DND-41 (cell line): Measurements from ENCODE around the gene TBC1D22B.

Experiments used
- ATAC-seq: fragments of 200-7000 bp; cut with Tn5 transposase; 3 replicates; pipeline ENCODE4 v1.9.1; 2021; ENCODE audit warnings: low read depth; ENCODE audit not compliant: insufficient read depth
- DNase-seq: peaks from one replicate; pipeline ENCODE4 v3.0.0-alpha.2; 2020
- H2AFZ ChIP-seq: 2 replicates; pipeline ENCODE4 v1.6.0; 2012; ENCODE audit warnings: low read depth, low read length
- H3K27ac ChIP-seq: 2 replicates; pipeline ENCODE4 v1.5.1; 2012; ENCODE audit warnings: low read length, inconsistent platforms
- H3K27me3 ChIP-seq: fragments of 200-600 bp; sonication (generic); 2 replicates; pipeline ENCODE4 v1.6.0; 2012; ENCODE audit warnings: low read length, mild to moderate bottlenecking, inconsistent platforms; ENCODE audit not compliant: insufficient read depth, poor library complexity
- H3K36me3 ChIP-seq: 2 replicates; pipeline ENCODE4 v1.5.1; 2012; ENCODE audit warnings: low read length, inconsistent platforms; ENCODE audit not compliant: insufficient read depth
- H3K4me1 ChIP-seq: 2 replicates; pipeline ENCODE4 v1.5.1; 2012; ENCODE audit warnings: mild to moderate bottlenecking, low read length; ENCODE audit not compliant: insufficient read depth
- H3K4me2 ChIP-seq: 2 replicates; pipeline ENCODE4 v1.6.0; 2012; ENCODE audit warnings: mild to moderate bottlenecking, moderate library complexity, low read length, inconsistent platforms; ENCODE audit not compliant: insufficient read depth
- H3K4me3 ChIP-seq, 2 experiments: fragments of 200-600 bp in 1 of 2; shearing (Covaris generic) in 1 of 2; 2 replicates each; pipeline ENCODE4 v1.5.1; 2012 to 2016; ENCODE audit warnings: inconsistent platforms in 2 of 2, low read length in 2 of 2, mild to moderate bottlenecking in 2 of 2, low read depth in 1 of 2, moderate library complexity in 1 of 2
- H3K79me2 ChIP-seq: 2 replicates; pipeline ENCODE4 v1.6.0; 2012; ENCODE audit warnings: low read length, inconsistent platforms; ENCODE audit not compliant: insufficient read depth
- H3K9ac ChIP-seq: 2 replicates; pipeline ENCODE4 v1.6.0; 2012; ENCODE audit warnings: low read depth, mild to moderate bottlenecking, inconsistent platforms, low read length, moderate library complexity
- H3K9me3 ChIP-seq: 2 replicates; pipeline ENCODE4 v1.5.1; 2012; ENCODE audit warnings: low read length, moderate library complexity, mild to moderate bottlenecking, inconsistent platforms; ENCODE audit not compliant: insufficient read depth, severe bottlenecking
- H4K20me1 ChIP-seq: 2 replicates; pipeline ENCODE4 v1.6.0; 2012; ENCODE audit warnings: low read length; ENCODE audit not compliant: insufficient read depth
- EZH2 ChIP-seq: IDR thresholded peaks from 3 replicates; pipeline ENCODE4 v1.6.1; 2012; ENCODE audit warnings: borderline replicate concordance, low read depth, mild to moderate bottlenecking, moderate library complexity, low read length, inconsistent platforms; ENCODE audit not compliant: severe bottlenecking
- TF ChIP-seq, protein P1 (sequence below): IDR thresholded peaks from 2 replicates; pipeline ENCODE4 v1.5.1; 2012; ENCODE audit warnings: borderline replicate concordance, low read length, moderate library complexity, mild to moderate bottlenecking; ENCODE audit not compliant: poor library complexity, severe bottlenecking; ENCODE audit errors: extremely low read depth

Gene TBC1D22B

DNA sequence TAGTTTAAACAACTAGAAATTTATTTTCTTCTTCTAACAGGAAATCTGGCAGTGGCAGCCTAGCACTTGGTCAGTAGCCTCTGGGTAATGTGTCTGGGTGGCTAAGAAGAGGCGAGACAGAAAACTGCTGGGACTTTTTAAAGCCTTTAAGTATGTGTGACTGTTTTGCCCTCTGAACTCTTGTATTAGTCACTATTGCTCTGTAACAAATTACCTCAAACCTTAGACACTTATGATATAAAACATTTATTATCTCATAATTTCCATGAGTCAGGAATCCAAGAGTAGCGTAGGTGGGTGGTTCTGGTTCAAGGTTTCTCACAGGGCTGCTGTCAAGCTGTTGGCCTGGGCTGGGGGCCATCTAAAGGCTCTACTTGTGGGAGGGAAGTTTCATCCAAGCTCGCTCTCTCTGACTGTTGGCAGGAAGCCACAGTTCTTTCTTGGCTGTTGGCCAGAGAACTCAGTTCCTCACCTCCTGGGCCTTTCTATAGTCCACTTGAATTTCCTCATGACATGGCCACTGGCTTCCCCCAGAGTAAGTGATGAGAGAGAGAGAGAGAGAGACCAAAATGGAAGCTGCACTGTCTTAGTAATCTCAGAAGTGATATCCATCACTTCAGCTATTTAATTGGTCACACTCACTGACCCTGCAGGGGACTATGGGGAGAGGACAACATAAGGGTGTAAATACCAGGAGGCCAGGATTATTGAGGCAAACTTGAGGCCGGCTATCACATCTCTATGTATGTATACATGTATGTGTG is 17.4 kb upstream of the TBC1D22B start:
- no peaks in the 10 kb centered on the region for H3K27me3 ChIP-seq
- H3K9me3 ChIP-seq = no peaks in the 10 kb centered on the region
- H3K9ac ChIP-seq = peak overlapping the region; percentile 12; the same call in 1 of the 2 replicates
- H3K27ac ChIP-seq = peak overlapping the region; percentile 20
- H4K20me1 ChIP-seq = no peaks in the 10 kb centered on the region
- no peak overlapping the region for H3K4me2 ChIP-seq
- H3K79me2 ChIP-seq = peaks cover 2% of the 10 kb centered on the region
- no peak for TF ChIP-seq EZH2
- TF ChIP-seq, protein P1, sequence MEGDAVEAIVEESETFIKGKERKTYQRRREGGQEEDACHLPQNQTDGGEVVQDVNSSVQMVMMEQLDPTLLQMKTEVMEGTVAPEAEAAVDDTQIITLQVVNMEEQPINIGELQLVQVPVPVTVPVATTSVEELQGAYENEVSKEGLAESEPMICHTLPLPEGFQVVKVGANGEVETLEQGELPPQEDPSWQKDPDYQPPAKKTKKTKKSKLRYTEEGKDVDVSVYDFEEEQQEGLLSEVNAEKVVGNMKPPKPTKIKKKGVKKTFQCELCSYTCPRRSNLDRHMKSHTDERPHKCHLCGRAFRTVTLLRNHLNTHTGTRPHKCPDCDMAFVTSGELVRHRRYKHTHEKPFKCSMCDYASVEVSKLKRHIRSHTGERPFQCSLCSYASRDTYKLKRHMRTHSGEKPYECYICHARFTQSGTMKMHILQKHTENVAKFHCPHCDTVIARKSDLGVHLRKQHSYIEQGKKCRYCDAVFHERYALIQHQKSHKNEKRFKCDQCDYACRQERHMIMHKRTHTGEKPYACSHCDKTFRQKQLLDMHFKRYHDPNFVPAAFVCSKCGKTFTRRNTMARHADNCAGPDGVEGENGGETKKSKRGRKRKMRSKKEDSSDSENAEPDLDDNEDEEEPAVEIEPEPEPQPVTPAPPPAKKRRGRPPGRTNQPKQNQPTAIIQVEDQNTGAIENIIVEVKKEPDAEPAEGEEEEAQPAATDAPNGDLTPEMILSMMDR = no peak
- ATAC-seq (peak; percentile 85), DNase-seq (peak; percentile 80)
- no peak overlapping the region for H3K4me3 ChIP-seq
- H3K4me1 ChIP-seq = peaks cover 20% of the 10 kb centered on the region
- H2AFZ ChIP-seq = no peak overlapping the region
- H3K36me3 ChIP-seq = no peaks in the 10 kb centered on the region

DNA sequence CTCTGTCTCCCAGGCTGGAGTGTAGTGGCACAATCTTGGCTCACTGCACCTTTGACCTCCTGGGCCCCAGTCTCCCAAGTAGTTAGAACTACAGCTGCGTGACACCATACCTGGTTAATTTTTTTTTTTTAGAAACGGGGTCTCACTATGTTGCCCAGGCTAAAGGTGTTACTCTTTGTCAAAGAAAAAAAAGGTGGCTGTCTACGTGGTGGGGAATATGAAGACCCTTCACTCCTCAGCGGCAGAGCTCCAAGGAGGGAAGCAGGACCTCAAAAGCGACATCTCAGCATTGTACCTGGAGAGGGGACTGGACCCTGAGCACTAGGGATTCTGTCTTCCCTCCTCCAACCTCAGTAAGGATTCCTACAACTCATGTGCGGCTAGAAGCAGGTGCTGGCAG is 16.4 kb upstream of the TBC1D22B start:
- Histone ChIP-seq H3K79me2 (peaks cover 2% of the 10 kb centered on the region), H4K20me1 (no peaks in the 10 kb centered on the region), H3K27me3 (no peaks in the 10 kb centered on the region), H3K9me3 (no peaks in the 10 kb centered on the region), H3K27ac (0 out of 2 replicates have a peak overlapping the region, but pooled peaks have one; percentile 22), H3K4me3 (no peak overlapping the region), H2AFZ (no peak overlapping the region), H3K9ac (no peak overlapping the region), H3K4me1 (peaks cover 21% of the 10 kb centered on the region), H3K36me3 (no peaks in the 10 kb centered on the region), H3K4me2 (no peak overlapping the region)
- no peak for TF ChIP-seq EZH2
- TF ChIP-seq, protein P1 = no peak
- DNase-seq (no peak), ATAC-seq (no peak)

DNA sequence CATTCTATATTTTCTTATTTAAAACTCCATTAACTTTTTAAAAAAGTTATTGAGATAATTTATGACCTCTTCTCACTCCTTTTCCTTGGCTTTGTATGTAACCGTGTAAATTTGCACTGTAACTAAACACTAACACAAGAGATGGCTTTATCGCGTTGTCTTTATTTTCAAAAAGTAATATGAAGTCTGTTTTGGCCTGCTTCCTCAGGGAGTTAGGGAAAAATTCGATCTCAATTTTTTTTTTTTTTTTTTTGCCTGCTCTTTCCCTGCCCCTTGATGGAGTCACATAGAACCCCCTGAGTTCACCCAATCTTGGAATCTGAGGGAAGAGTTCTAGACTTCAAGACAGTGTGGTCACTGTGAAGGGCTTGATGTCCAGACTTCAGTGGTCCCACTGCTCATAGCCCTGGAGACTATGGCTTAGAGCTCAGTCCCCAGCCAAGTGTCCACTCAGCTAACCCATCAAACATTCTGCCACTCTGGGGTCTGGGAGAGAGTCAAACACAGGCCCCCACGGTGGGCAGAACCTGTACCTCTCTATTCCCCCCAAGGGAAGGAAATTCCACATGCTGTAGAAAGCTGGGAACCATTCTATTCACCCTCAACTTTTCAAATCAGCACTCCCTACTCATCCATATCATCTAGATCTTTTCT is 15.7 kb upstream of the TBC1D22B start:
- TF ChIP-seq EZH2 = no peak
- DNase-seq = no peak
- H3K27ac ChIP-seq = peak overlapping the region; percentile 12; the same call in 1 of the 2 replicates

DNA sequence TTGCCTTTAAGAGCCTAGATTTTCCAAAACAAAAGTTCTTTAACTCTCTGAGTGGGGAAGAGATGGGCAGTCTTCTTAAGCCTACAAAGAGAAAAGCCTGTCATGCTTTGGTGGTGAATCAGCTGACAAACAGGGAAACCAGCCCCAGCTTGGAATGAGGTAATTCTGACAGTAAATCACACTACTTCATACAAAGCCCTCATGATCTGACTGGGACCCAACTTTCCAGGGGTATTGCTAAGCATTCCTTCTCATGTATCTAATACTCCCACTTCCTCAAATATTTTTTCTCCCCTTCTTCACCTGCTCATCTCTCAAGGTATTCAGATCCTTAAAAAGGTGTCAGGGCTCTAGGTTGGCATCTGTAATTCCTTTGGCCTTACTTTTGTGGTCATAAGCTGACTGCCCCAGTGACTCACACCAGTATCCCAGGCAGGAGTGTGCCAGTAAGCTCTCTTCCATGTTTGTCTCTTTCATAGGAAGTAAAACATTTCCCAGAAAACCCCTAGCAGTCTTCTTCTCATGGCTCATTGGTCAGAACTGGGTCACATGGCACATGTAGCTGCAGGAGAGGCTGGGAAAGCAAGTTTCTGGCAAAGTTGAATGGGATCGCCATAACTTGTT is 15.0 kb upstream of the TBC1D22B start:
- H3K36me3 ChIP-seq = no peaks in the 10 kb centered on the region
- ATAC-seq (no peak), DNase-seq (no peak)
- no peak for TF ChIP-seq EZH2
- TF ChIP-seq, protein P1 = no peak
- H3K4me3 ChIP-seq = no peak overlapping the region
- H4K20me1 ChIP-seq = no peaks in the 10 kb centered on the region
- H3K9me3 ChIP-seq = no peaks in the 10 kb centered on the region
- H3K27me3 ChIP-seq = no peaks in the 10 kb centered on the region
- peaks cover under 1% of the 10 kb centered on the region; the same call in 1 of the 2 replicates for H3K79me2 ChIP-seq
- no peak overlapping the region; the same call in 1 of the 2 replicates for H3K27ac ChIP-seq
- no peak overlapping the region for H2AFZ ChIP-seq
- no peak overlapping the region for H3K4me2 ChIP-seq
- no peak overlapping the region for H3K9ac ChIP-seq
- peaks cover 23% of the 10 kb centered on the region for H3K4me1 ChIP-seq

More for the DNA sequence above, 15.7 kb upstream of the TBC1D22B start:
- Histone ChIP-seq H3K4me2 (no peak overlapping the region), H3K9me3 (no peaks in the 10 kb centered on the region), H4K20me1 (no peaks in the 10 kb centered on the region), H3K4me1 (peaks cover 23% of the 10 kb centered on the region), H3K9ac (no peak overlapping the region), H3K79me2 (no peaks in the 10 kb centered on the region; the same call in 1 of the 2 replicates), H3K36me3 (no peaks in the 10 kb centered on the region), H2AFZ (no peak overlapping the region), H3K4me3 (no peak overlapping the region), H3K27me3 (no peaks in the 10 kb centered on the region)
- ATAC-seq = no peak
